Mesodermal cell (in vitro differentiated cells): ENCODE measurements around the gene ARID4B.
"Not testable (repeated sequence)": the region's sequence is repeated elsewhere in the genome, so short reads cannot be mapped to it uniquely, and the experiment has no call there.

ENCODE experiments used
- H3K27ac ChIP-seq: 2 replicates; pipeline ENCODE4 v1.7.0; 2013; ENCODE audit warnings: mild to moderate bottlenecking, low read depth, low read length, moderate library complexity; ENCODE audit not compliant: severe bottlenecking
- H3K36me3 ChIP-seq: 2 replicates; pipeline ENCODE4 v1.7.1; 2013; ENCODE audit warnings: mild to moderate bottlenecking, low read length, moderate library complexity; ENCODE audit not compliant: control insufficient read depth, insufficient read depth
- H3K4me1 ChIP-seq: one replicate; pipeline ENCODE4 v1.7.1; 2013; ENCODE audit warnings: mild to moderate bottlenecking, low read length; ENCODE audit not compliant: insufficient read depth, control insufficient read depth, poor library complexity, severe bottlenecking
- H3K4me3 ChIP-seq: 2 replicates; pipeline ENCODE4 v1.7.0; 2013; ENCODE audit warnings: low read length, control low read depth, mild to moderate bottlenecking; ENCODE audit not compliant: insufficient read depth, poor library complexity, severe bottlenecking; ENCODE audit errors: extremely low read depth
- H3K9me3 ChIP-seq: 2 replicates; pipeline ENCODE4 v1.7.1; 2013; ENCODE audit warnings: mild to moderate bottlenecking, low read length, moderate library complexity; ENCODE audit not compliant: control insufficient read depth
- WGBS, 2 experiments: methylation state at CpG; one replicate each; pipeline ENCODE4 v1.1.5; 2013; ENCODE audit warnings: missing lambda C conversion rate in 2 of 2; ENCODE audit not compliant: insufficient coverage in 2 of 2; 5-methylcytosine and 5-hydroxymethylcytosine counted together

Gene ARID4B

DNA sequence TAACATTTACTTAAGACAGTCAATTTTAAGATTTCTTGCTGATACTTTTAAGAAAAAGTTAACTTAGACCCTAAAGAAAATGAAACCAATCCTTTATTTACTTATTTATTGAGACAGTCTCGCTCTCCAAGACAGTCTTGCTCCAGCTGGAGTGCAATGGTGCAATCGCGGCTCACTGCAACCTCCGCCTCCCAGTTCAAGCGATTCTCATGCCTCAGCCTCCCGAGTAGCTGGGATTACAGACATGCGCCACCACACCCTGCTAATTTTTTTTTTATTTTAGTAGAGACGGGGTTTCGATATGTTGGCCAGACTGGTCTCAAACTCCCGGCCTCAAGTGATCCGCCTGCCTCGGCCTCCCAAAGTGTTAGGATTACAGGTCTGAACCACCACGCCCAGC is 44.3 kb downstream of the ARID4B start:
- 95 to 97% methylated on average over 13 of the region's 13 CpGs for WGBS, 2 experiments
- H3K4me3 ChIP-seq, H3K36me3 ChIP-seq, H3K4me1 ChIP-seq, H3K9me3 ChIP-seq, H3K27ac ChIP-seq: not testable (repeated sequence)

DNA sequence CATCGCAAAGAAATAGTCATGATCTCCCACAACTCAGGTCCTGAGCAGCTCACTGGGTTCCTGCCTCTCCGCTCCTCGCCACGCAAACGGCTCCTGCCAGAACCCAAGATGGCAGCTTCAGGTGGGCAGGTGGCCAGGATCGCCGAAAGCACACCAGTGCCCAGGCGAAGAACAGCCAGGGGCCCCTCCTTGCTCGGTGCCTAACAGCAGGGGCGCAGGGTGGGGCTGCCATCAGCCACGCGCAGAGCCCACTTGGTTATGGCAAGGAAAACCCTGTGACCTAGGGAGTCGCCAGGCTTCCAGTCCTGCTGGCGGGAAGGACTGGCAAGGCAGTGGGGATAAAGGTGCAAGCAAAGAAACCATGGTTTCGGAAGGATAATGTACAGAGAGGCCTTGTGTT is 47.5 kb downstream of the ARID4B start:
- Histone ChIP-seq H3K4me3 (no peak overlapping the region), H3K4me1 (no peaks in the 10 kb centered on the region), H3K27ac (no peak overlapping the region), H3K36me3 (no peaks in the 10 kb centered on the region), H3K9me3 (no peaks in the 10 kb centered on the region)
- 97 to 99% methylated on average over 10 to 14 of the region's 15 CpGs for WGBS, 2 experiments

DNA sequence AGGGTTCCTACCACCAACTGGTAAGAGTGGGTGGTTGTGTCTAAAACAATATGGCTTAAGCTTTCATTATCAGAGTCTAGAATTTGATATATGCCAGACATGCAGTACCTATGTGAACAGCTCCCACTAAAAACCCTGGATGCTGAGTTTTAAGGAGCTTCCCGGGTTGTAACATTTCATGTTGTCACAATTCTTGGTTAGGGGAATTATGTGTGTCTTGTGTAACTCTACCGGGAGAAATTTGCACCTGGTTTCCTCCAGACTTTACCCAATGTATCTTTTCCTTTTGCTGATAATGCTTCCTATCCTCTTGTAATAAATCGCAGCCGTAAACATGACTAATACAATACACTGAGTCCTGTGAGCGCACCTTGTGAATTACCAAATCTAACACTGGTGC is 48.3 kb downstream of the ARID4B start:
- Histone ChIP-seq H3K4me3 (no peak overlapping the region), H3K4me1 (no peaks in the 10 kb centered on the region), H3K36me3 (no peaks in the 10 kb centered on the region), H3K9me3 (no peaks in the 10 kb centered on the region), H3K27ac (no peak overlapping the region)
- WGBS, 2 experiments, result 72 to 91% methylated on average over 2 to 3 of the region's 5 CpGs

DNA sequence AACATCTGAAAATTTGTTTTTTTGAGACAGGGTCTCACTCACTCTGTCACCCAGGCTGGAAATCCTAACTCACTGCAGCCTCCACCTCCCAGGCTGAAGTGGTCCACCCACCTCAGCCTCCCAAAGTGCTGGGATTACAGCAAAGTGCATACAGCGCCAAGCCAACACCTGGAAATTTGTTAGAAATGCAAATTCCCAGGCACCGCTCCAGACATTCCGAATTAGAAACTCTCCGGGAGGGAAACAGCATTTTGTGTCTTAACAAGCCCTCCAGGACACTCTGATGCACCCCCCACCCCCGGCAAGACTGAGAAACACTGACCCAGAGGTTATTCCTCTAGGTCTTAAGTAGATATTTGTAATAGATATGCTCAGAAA is 49.1 kb downstream of the ARID4B start:
- Histone ChIP-seq H3K9me3 (no peaks in the 10 kb centered on the region), H3K27ac (no peak overlapping the region)
- WGBS, 2 experiments, result 66 to 79% methylated on average over 4 of the region's 5 CpGs

GRCh38 chr1:235278233-235278914 is 49.6 kb downstream of the ARID4B start:
- Histone ChIP-seq H3K4me3 (no peak overlapping the region), H3K27ac (no peak overlapping the region), H3K9me3 (no peaks in the 10 kb centered on the region), H3K4me1 (no peaks in the 10 kb centered on the region), H3K36me3 (no peaks in the 10 kb centered on the region)
- whole genome bisulfite sequencing, 2 experiments, result 87% methylated on average over 1 of the region's 1 CpG; no CpG with 5 or more reads in 1 of the 2 experiments

More for the DNA sequence above, 49.1 kb downstream of the ARID4B start:
- Histone ChIP-seq H3K36me3 (no peaks in the 10 kb centered on the region), H3K4me3 (no peak overlapping the region), H3K4me1 (no peaks in the 10 kb centered on the region)

DNA sequence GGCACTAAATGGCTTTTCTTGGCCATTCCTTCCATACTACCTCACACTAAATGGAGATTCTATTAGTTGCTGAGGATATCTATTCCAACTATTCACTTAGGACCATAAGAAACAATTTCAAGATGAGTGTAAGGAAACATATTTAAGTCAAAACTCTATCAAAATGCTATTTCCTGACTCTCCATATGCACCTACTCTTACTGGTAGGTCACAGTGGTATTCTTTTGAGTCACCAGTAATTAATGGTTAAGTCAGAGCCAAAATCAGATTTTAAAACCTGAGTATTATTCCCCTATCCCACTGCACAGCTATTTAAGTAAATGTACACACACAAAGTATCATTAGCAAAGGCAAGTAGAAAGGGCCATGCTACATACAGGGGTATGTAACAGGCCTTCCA is 50.3 kb downstream of the ARID4B start:
- Histone ChIP-seq H3K4me1 (no peaks in the 10 kb centered on the region), H3K9me3 (no peaks in the 10 kb centered on the region), H3K27ac (no peak overlapping the region), H3K4me3 (no peak overlapping the region), H3K36me3 (no peaks in the 10 kb centered on the region)

GRCh38 chr1:235275836-235276235 is 52.1 kb downstream of the ARID4B start:
- H3K36me3 ChIP-seq, result no peaks in the 10 kb centered on the region
- no peak overlapping the region for H3K27ac ChIP-seq
- H3K4me1 ChIP-seq, result no peaks in the 10 kb centered on the region
- no peaks in the 10 kb centered on the region for H3K9me3 ChIP-seq
- WGBS, 2 experiments, result 86 to 100% methylated on average over 2 to 4 of the region's 6 CpGs
- no peak overlapping the region for H3K4me3 ChIP-seq

DNA sequence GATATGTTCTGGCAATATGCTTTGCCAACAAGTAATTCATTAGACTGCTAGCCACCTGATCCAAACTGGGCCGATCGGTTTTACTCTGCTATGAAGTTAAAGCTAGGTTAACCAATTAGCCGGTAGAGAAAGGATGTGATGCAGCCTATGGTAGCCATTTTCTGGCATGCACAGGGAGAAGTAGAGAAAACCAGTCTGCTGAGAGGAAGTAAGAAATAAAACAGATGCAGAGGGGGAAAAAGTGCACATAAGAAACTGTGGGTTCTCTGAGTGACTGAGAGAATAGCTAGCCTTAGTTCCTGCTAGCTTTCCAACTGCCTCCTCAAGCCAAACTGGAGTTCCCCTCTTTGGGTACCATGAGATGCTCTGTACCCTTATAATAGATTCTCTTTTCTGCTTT is 52.8 kb downstream of the ARID4B start:
- 93 to 100% methylated on average over 3 of the region's 3 CpGs for WGBS, 2 experiments
- no peak overlapping the region for H3K4me3 ChIP-seq
- no peaks in the 10 kb centered on the region for H3K9me3 ChIP-seq
- no peak overlapping the region for H3K27ac ChIP-seq
- H3K4me1 ChIP-seq, result no peaks in the 10 kb centered on the region
- H3K36me3 ChIP-seq, result no peaks in the 10 kb centered on the region

GRCh38 chr1:235272851-235273250 is 55.1 kb downstream of the ARID4B start:
- Histone ChIP-seq H3K9me3 (no peaks in the 10 kb centered on the region), H3K4me3 (no peak overlapping the region), H3K27ac (no peak overlapping the region), H3K4me1 (no peaks in the 10 kb centered on the region), H3K36me3 (no peaks in the 10 kb centered on the region)
- 100% methylated on average over 1 to 2 of the region's 4 CpGs for WGBS, 2 experiments

DNA sequence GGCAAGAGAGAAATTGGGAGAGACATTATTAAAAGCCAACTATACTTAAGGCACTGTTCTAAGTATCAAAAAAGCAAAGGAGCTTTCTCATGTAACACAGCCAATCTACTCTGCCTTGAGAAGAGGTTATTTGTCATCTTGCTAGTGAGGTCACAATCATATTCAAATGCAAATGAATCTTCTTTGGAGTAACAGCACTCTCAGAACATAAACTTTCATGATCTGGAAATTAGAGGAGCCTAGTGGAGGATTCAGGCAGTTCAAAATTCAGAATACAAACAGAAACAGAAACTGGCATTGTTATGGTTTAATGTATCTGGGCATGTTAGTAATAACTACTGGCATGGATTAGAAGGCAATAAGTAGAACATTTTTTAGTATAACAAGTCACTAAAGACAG is 57.4 kb downstream of the ARID4B start:
- Histone ChIP-seq H3K9me3 (no peaks in the 10 kb centered on the region), H3K27ac (peak overlapping the region; percentile 19), H3K4me3 (no peak overlapping the region), H3K4me1 (no peaks in the 10 kb centered on the region), H3K36me3 (no peaks in the 10 kb centered on the region)

- not testable (repeated sequence) for H3K4me3 ChIP-seq
- WGBS, 2 experiments, result 87 to 98% methylated on average over 8 to 11 of the region's 18 CpGs
Observed at GRCh38 chr1:235269990-235270389, 58.0 kb downstream of the ARID4B start.

More at GRCh38 chr1:235269990-235270389, 58.0 kb downstream of the ARID4B start:
- H3K4me1 ChIP-seq, H3K9me3 ChIP-seq, H3K36me3 ChIP-seq, H3K27ac ChIP-seq: not testable (repeated sequence)
